ENCODE measurements around the gene PGLYRP1. TPM values are rescaled to one million over a fixed set of nuclear protein-coding genes. Genes with fewer than 3 reads are reported as not detected.

The PGLYRP1 gene
- polyA plus RNA-seq, 1 experiment: not detected

DNA sequence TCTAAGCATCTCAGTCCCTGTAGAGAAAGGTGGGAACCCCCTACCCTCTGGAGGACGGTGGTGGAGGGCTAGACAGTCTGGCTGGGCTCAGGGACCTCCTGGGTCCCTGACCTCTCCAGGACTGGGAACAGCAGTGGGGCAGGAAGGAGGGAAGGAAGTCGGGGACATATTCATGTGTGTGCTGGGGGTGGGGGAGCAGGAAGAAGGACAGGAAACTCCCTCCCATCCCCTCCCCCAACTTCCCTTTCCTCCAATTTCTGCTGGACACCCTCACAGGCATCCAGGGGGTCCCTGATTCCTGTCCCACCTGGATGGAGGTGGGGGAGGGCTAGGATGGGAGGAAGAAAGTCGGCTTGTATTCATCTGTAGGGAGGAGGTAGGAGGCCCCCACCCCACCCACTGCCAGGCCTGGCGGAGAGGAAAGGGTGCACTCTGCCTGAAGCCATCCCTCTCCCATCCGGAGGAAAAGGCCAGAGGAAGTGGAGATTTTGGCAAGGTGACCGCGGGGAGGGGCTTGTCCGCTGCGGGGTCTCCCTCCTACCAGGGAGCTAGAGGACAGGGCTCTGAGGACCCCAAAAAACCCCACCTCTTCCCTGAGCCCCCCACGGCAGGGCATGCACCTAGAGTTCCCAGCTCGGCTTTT is 51.5 kb downstream of the PGLYRP1 start:
- Histone ChIP-seq H3K4me3 (ENCODE audit: low read depth, low read length) (no peak overlapping the region), H3K27me3 (ENCODE audit: control insufficient read depth, insufficient read depth, low read length) (peaks cover 58% of the 10 kb centered on the region), H3K27ac (ENCODE audit: low read depth, low read length) (no peak overlapping the region), H3K9me3 (ENCODE audit: control insufficient read depth, insufficient read depth, low read length) (peaks cover 6% of the 10 kb centered on the region; the same call in 1 of the 2 replicates)
- TF ChIP-seq, protein P1, sequence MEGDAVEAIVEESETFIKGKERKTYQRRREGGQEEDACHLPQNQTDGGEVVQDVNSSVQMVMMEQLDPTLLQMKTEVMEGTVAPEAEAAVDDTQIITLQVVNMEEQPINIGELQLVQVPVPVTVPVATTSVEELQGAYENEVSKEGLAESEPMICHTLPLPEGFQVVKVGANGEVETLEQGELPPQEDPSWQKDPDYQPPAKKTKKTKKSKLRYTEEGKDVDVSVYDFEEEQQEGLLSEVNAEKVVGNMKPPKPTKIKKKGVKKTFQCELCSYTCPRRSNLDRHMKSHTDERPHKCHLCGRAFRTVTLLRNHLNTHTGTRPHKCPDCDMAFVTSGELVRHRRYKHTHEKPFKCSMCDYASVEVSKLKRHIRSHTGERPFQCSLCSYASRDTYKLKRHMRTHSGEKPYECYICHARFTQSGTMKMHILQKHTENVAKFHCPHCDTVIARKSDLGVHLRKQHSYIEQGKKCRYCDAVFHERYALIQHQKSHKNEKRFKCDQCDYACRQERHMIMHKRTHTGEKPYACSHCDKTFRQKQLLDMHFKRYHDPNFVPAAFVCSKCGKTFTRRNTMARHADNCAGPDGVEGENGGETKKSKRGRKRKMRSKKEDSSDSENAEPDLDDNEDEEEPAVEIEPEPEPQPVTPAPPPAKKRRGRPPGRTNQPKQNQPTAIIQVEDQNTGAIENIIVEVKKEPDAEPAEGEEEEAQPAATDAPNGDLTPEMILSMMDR (IDR thresholded peaks at IDR 0.05; ENCODE audit: low read depth, low read length): no peak
- ChIA-PET CTCF (no interaction called here), POLR2A (no interaction called here)
- DNase-seq (ENCODE audit: low read depth, low spot score): no peak

DNA sequence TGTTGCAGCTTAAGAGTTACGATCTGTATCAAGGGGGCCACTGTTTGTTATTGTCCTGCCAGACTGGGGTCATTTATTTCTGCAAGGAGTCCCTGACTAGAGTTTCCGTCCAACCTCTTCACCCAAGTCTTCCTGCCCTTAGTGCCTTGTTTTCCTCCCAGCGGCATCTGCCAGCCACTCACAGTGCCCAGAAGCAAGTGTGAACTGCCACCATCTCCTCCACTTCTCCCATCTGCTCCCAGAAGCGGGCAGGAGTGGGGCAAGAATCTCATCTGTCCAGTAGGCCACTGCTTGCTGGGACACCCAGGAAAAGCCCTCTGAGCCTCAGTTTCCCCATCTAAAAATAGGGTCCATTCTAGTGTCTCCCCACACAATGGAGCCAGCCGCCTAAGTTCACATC is 53.2 kb downstream of the PGLYRP1 start:
- Histone ChIP-seq H3K4me3 (ENCODE audit: low read depth, low read length) (no peak overlapping the region), H3K27ac (ENCODE audit: low read depth, low read length) (no peak overlapping the region), H3K27me3 (ENCODE audit: control insufficient read depth, insufficient read depth, low read length) (peaks cover 47% of the 10 kb centered on the region), H3K9me3 (ENCODE audit: control insufficient read depth, insufficient read depth, low read length) (peaks cover 6% of the 10 kb centered on the region; the same call in 1 of the 2 replicates)
- CTCF ChIA-PET: no interaction called here
- POLR2A ChIA-PET: no interaction called here
- TF ChIP-seq, protein P1 (IDR thresholded peaks at IDR 0.05; ENCODE audit: low read depth, low read length): no peak
- DNase-seq (ENCODE audit: low read depth, low spot score): no peak

Small RNAs within 50 kb of the gene (small RNA-seq; reads per million reads assigned to genes)
- gene MIR769 (ENCODE audit: insufficient read length, low read depth): 58.1 reads per million, percentile 86 among the genes with 10 or more reads in this experiment

Other genes starting within 250 kb of the PGLYRP1 start
- 24.3 and 24.5 TPM in 2 replicates for gene DMPK, start 240.6 kb downstream of the PGLYRP1 start, polyA plus RNA-seq (2011; rRNA removed)
- 13.9 and 17.1 TPM in 2 replicates for gene DMWD, start 230.2 kb downstream of the PGLYRP1 start, polyA plus RNA-seq (2011; rRNA removed)
- not detected in 2 replicates for gene RSPH6A, start 207.7 kb downstream of the PGLYRP1 start, polyA plus RNA-seq (2011; rRNA removed)
- gene SYMPK, start 159.9 kb downstream of the PGLYRP1 start, polyA plus RNA-seq (2011; rRNA removed): 54.3 and 63.1 TPM in 2 replicates
- gene FOXA3, start 158.7 kb downstream of the PGLYRP1 start, polyA plus RNA-seq (2011; rRNA removed): not detected in 2 replicates
- gene IRF2BP1, start 136.9 kb downstream of the PGLYRP1 start, polyA plus RNA-seq (2011; rRNA removed): 5.0 and 6.5 TPM in 2 replicates
- 1.4 and 1.6 TPM in 2 replicates for gene MYPOP, start 120.4 kb downstream of the PGLYRP1 start, polyA plus RNA-seq (2011; rRNA removed)
- not detected in 2 replicates for gene NANOS2, start 108.3 kb downstream of the PGLYRP1 start, polyA plus RNA-seq (2011; rRNA removed)
- 0.02 TPM in 1 of 2 replicates, not detected in the other for gene NOVA2, start 49.2 kb downstream of the PGLYRP1 start, polyA plus RNA-seq (2011; rRNA removed)
- 4.2 and 6.8 TPM in 2 replicates for gene CCDC61, start 27.6 kb downstream of the PGLYRP1 start, polyA plus RNA-seq (2011; rRNA removed)
- gene IGFL4, start 17.9 kb upstream of the PGLYRP1 start, polyA plus RNA-seq (2011; rRNA removed): not detected in 2 replicates
- gene IGFL3, start 101.6 kb upstream of the PGLYRP1 start, polyA plus RNA-seq (2011; rRNA removed): not detected in 2 replicates
- not detected in 2 replicates for gene IGFL2, start 125.2 kb upstream of the PGLYRP1 start, polyA plus RNA-seq (2011; rRNA removed)
- not detected in 2 replicates for gene IGFL1, start 206.7 kb upstream of the PGLYRP1 start, polyA plus RNA-seq (2011; rRNA removed)